T-helper 22 cell (primary cell): ENCODE data around the gene PEF1.

ENCODE experiments used
- DNase-seq: peaks from one replicate; pipeline ENCODE4 v3.0.0-alpha.2; 2020; ENCODE audit warnings: low read depth

PEF1 gene

GRCh38 chr1:31627930-31628559 is 16.6 kb downstream of the PEF1 start:
- no peak for DNase-seq

- DNase-seq = no peak
Measured at GRCh38 chr1:31627301-31627929, 17.3 kb downstream of the PEF1 start.

GRCh38 chr1:31626223-31627207 is 18.2 kb downstream of the PEF1 start:
- no peak for DNase-seq

- DNase-seq = no peak
Measured at GRCh38 chr1:31625561-31626222, 19.0 kb downstream of the PEF1 start.

- no peak for DNase-seq
Measured at GRCh38 chr1:31624731-31625514, 19.8 kb downstream of the PEF1 start.

- DNase-seq = no peak
Measured at GRCh38 chr1:31624309-31624708, 20.4 kb downstream of the PEF1 start.

GRCh38 chr1:31623365-31623764 is 21.3 kb downstream of the PEF1 start:
- DNase-seq = no peak

GRCh38 chr1:31621847-31622730 is 22.6 kb downstream of the PEF1 start:
- no peak for DNase-seq

- DNase-seq = no peak
Measured at GRCh38 chr1:31621498-31621820, 23.2 kb downstream of the PEF1 start.

- DNase-seq = no peak
Measured at GRCh38 chr1:31620631-31621497, 23.8 kb downstream of the PEF1 start.

GRCh38 chr1:31618916-31619846 is 25.5 kb downstream of the PEF1 start:
- DNase-seq = no peak

- no peak for DNase-seq
Measured at GRCh38 chr1:31617916-31618746, 26.5 kb downstream of the PEF1 start.

- DNase-seq = no peak
Measured at GRCh38 chr1:31617218-31617915, 27.3 kb downstream of the PEF1 start, which contains the start of gene HCRTR1. Gene HCRTR1 (plus strand): TSS chr1:31617689. CDS start chr1:31619193, 1,504 bp downstream.

- DNase-seq = no peak
Measured at GRCh38 chr1:31615939-31616338, 28.7 kb downstream of the PEF1 start.

- DNase-seq = no peak
Measured at GRCh38 chr1:31615414-31615813, 29.3 kb downstream of the PEF1 start.

- no peak for DNase-seq
Measured at GRCh38 chr1:31614414-31615005, 30.2 kb downstream of the PEF1 start.
